Astrocyte (in vitro differentiated cells and primary cell): Measurements from ENCODE around the gene KCNC1. TPM values are rescaled to one million over a fixed set of nuclear protein-coding genes. Genes with fewer than 3 reads are reported as not detected.

Source experiments
- DNase-seq: peaks from one replicate; pipeline ENCODE4 v3.0.0-alpha.2; 2010; ENCODE audit warnings: low read depth
- FAIRE-seq: peaks from 2 replicates; lab custom pipeline; 2011; peaks lifted over from hg19 to GRCh38; lab: Jason Lieb, UNC
- H2AFZ ChIP-seq: 2 replicates; pipeline ENCODE4 v1.6.0; 2012; ENCODE audit warnings: low read depth, low read length, inconsistent platforms
- H3K27ac ChIP-seq: 2 replicates; pipeline ENCODE4 v1.5.1; 2011; ENCODE audit warnings: low read depth, low read length, inconsistent platforms
- H3K27me3 ChIP-seq: 2 replicates; pipeline ENCODE4 v1.6.0; 2011; ENCODE audit warnings: low read length, inconsistent platforms; ENCODE audit not compliant: insufficient read depth
- H3K36me3 ChIP-seq: 2 replicates; pipeline ENCODE4 v1.5.1; 2011; ENCODE audit warnings: low read length, inconsistent platforms; ENCODE audit not compliant: insufficient read depth
- H3K4me1 ChIP-seq: 2 replicates; pipeline ENCODE4 v1.5.1; 2011; ENCODE audit warnings: low read length, inconsistent platforms; ENCODE audit not compliant: insufficient read depth
- H3K4me2 ChIP-seq: 2 replicates; pipeline ENCODE4 v1.6.0; 2012; ENCODE audit warnings: low read length, inconsistent platforms
- H3K4me3 ChIP-seq: 2 replicates; pipeline ENCODE4 v1.5.1; 2011; ENCODE audit warnings: low read depth, mild to moderate bottlenecking, low read length, inconsistent platforms; ENCODE audit not compliant: insufficient read depth
- H3K79me2 ChIP-seq: 2 replicates; pipeline ENCODE4 v1.6.0; 2012; ENCODE audit warnings: mild to moderate bottlenecking, low read length, inconsistent platforms; ENCODE audit not compliant: insufficient read depth
- H3K9ac ChIP-seq: 2 replicates; pipeline ENCODE4 v1.6.0; 2012; ENCODE audit warnings: mild to moderate bottlenecking, low read length, inconsistent platforms
- H3K9me3 ChIP-seq: 2 replicates; pipeline ENCODE4 v1.5.1; 2012; ENCODE audit warnings: low read depth, mild to moderate bottlenecking, low read length, inconsistent platforms; ENCODE audit not compliant: insufficient read depth
- H4K20me1 ChIP-seq: 2 replicates; pipeline ENCODE4 v1.6.0; 2012; ENCODE audit warnings: low read length, inconsistent platforms; ENCODE audit not compliant: insufficient read depth
- H3K27ac Mint-ChIP-seq: one replicate; pipeline ENCODE4 v1.8.0; 2021; ENCODE audit warnings: mild to moderate bottlenecking, mixed read lengths; ENCODE audit not compliant: unreplicated experiment
- H3K27me3 Mint-ChIP-seq: one replicate; pipeline ENCODE4 v1.8.0; 2021; ENCODE audit warnings: low read depth, mixed read lengths; ENCODE audit not compliant: unreplicated experiment
- H3K36me3 Mint-ChIP-seq: one replicate; pipeline ENCODE4 v1.8.0; 2021; ENCODE audit warnings: low read depth, mixed read lengths; ENCODE audit not compliant: unreplicated experiment
- H3K4me1 Mint-ChIP-seq: one replicate; pipeline ENCODE4 v1.8.0; 2021; ENCODE audit warnings: low read depth, mixed read lengths; ENCODE audit not compliant: unreplicated experiment
- H3K4me3 Mint-ChIP-seq: one replicate; pipeline ENCODE4 v1.8.0; 2021; ENCODE audit warnings: mild to moderate bottlenecking, moderate library complexity, mixed read lengths; ENCODE audit not compliant: unreplicated experiment
- H3K9me3 Mint-ChIP-seq: one replicate; pipeline ENCODE4 v1.8.0; 2021; ENCODE audit warnings: mild to moderate bottlenecking, mixed read lengths; ENCODE audit not compliant: unreplicated experiment
- CTCF ChIP-seq: IDR thresholded peaks from 2 replicates; pipeline ENCODE4 v1.5.1; 2011; ENCODE audit warnings: low read depth, mild to moderate bottlenecking, inconsistent platforms, low read length, moderate library complexity; ENCODE audit not compliant: insufficient read depth
- EZH2 ChIP-seq: IDR thresholded peaks from 2 replicates; pipeline ENCODE4 v1.6.1; 2012; ENCODE audit warnings: mild to moderate bottlenecking, low read length, inconsistent platforms; ENCODE audit not compliant: insufficient read depth
- total RNA-seq: library from RNA; stranded (reverse); gene quantifications from 2 replicates; pipeline ENCODE4 v1.2.1, GENCODE V29; 2021

The KCNC1 gene
- total RNA-seq, 1 donor from 2014 or later, result 0.05 TPM

DNA sequence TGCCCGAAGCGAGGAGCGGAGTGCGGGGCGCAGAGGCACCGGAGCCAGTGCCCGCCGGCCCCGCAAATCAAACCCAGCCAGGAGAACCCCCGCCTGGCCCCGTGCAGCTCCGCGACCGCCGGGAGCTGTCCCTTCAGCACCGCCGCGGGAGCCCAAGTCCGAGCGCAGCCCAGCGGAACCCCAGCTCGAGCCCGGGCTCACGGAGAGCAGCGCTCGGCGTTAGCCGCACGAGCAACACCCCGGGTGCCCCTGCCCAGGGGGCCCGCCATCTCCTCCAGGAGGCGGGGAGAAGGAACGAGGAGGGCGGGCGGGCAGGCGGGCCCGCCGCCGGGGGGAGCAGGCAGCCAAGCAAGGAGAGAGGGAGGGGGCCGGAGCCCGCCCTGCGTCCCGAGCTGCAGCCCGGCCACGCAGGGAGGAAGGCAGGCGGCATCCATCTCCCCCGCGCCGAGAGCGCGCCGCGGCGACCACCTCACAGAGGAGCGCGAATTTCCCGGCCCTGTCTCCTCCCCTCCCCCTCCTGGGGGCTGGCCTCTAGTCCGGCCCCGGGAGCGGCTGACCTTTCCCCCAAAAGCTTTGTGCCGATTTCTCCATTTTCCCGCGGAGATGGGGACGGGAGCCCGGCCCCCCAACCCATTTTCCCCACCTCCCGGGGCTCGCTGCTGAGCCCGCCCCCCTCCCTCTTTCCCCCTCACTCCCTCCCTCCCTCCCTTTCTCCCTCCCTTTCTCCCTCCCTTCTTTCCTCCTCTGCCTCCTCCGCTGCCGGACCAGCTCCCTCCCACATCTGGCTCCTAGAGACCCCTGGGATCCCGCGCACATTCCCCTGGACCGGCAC lies 621 bp downstream of the KCNC1 start:
- DNase-seq, result peak; percentile 64
- FAIRE-seq, result no peak
- Mint-ChIP-seq H3K27ac (no peak overlapping the region), H3K36me3 (peaks cover 2% of the 10 kb centered on the region), H3K4me1 (no peaks in the 10 kb centered on the region), H3K9me3 (no peaks in the 10 kb centered on the region), H3K4me3 (peak overlapping the region; percentile 57), H3K27me3 (peaks cover 43% of the 10 kb centered on the region)
- Histone ChIP-seq H3K4me1 (no peaks in the 10 kb centered on the region), H3K4me2 (peak overlapping the region; percentile 82), H3K79me2 (no peaks in the 10 kb centered on the region), H3K27ac (no peak overlapping the region), H3K27me3 (peaks cover 35% of the 10 kb centered on the region), H3K4me3 (no peak overlapping the region), H4K20me1 (peaks cover 14% of the 10 kb centered on the region), H2AFZ (no peak overlapping the region), H3K9ac (no peak overlapping the region), H3K36me3 (no peaks in the 10 kb centered on the region), H3K9me3 (no peaks in the 10 kb centered on the region)
- TF ChIP-seq EZH2, result no peak
- no peak for TF ChIP-seq CTCF

DNA sequence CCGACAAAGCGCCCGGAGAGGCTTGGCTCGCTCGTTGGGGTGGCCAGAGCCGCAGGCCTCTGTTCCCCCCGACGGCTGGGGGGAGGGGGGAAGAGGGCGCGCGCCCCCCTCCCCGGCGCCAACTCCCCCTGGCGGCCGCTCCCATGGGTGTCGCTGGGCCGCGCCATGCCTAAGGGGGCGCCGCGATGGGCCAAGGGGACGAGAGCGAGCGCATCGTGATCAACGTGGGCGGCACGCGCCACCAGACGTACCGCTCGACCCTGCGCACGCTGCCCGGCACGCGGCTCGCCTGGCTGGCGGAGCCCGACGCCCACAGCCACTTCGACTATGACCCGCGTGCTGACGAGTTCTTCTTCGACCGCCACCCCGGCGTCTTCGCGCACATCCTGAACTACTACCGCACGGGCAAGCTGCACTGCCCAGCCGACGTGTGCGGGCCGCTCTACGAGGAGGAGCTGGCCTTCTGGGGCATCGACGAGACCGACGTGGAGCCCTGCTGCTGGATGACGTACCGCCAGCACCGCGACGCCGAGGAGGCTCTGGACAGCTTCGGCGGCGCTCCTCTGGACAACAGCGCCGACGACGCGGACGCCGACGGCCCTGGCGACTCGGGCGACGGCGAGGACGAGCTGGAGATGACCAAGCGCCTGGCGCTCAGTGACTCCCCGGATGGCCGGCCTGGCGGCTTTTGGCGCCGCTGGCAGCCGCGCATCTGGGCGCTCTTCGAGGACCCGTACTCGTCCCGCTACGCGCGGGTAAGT lies 1.4 kb downstream of the KCNC1 start:
- Mint-ChIP-seq H3K4me1 (no peaks in the 10 kb centered on the region), H3K9me3 (no peaks in the 10 kb centered on the region), H3K27ac (no peak overlapping the region), H3K27me3 (peaks cover 41% of the 10 kb centered on the region), H3K36me3 (peaks cover 2% of the 10 kb centered on the region), H3K4me3 (no peak overlapping the region)
- Histone ChIP-seq H4K20me1 (peaks cover 14% of the 10 kb centered on the region), H3K36me3 (no peaks in the 10 kb centered on the region), H3K27me3 (peaks cover 35% of the 10 kb centered on the region), H2AFZ (peak overlapping the region; percentile 26), H3K79me2 (no peaks in the 10 kb centered on the region), H3K9me3 (no peaks in the 10 kb centered on the region), H3K4me1 (no peaks in the 10 kb centered on the region), H3K4me3 (no peak overlapping the region), H3K9ac (no peak overlapping the region), H3K4me2 (no peak overlapping the region), H3K27ac (no peak overlapping the region)
- FAIRE-seq (no peak), DNase-seq (no peak)
- TF ChIP-seq CTCF, result no peak
- TF ChIP-seq EZH2, result peak; percentile 96
